Fibroblast of skin of right biceps (primary cell): ENCODE data around the gene ANKDD1B.

Experiments
- DNase-seq: peaks from one replicate; pipeline ENCODE4 v3.0.0-alpha.2; 2013

Gene ANKDD1B

DNA sequence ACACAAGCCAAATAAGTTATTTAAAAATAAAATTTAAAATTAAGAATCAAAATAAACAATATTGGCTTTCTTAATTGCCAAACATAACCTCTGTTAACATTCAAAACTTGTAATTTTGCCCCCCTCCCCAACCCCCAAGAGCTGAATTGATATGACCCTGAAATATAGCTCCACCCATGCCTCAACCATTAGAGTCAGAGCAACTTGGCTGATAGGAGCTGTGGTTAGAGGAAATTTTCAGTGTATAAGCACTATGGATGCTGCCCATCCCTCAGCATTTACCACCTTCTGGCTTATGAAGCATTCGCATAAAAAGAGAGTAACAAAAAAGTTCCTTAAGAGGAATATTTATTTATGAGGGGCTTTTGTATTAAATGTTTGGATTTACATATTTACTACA lies 99.9 kb downstream of the ANKDD1B start:
- DNase-seq: no peak

- DNase-seq: no peak
Measured at GRCh38 chr5:75712091-75712490, 100.8 kb downstream of the ANKDD1B start.

- no peak for DNase-seq
Measured at GRCh38 chr5:75716715-75717081, 105.4 kb downstream of the ANKDD1B start.

GRCh38 chr5:75717082-75717922 lies 106.0 kb downstream of the ANKDD1B start, which contains the start of gene POC5:
Gene POC5 (minus strand): TSS chr5:75717437. CDS start chr5:75712937, 4,500 bp downstream.
- peak; percentile 96 for DNase-seq

DNA sequence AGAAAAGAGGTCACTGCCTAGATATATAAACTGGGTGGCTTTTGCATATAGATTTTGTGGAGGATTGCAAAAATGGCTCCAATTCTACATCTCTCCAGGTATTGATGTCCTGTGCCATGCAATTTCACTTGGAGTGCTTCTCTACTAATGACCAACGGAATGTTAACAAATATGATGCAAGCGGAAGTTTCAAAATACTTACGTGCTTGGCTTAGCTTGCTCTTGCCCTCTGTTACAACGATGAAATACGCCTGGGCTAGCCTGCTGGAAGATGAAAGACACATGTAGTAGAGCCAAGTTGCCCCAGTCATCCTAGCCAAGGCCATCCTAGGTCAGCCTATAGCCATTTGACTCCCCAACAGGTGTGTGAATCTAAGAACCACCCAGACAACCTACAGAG lies 109.6 kb downstream of the ANKDD1B start:
- DNase-seq: no peak
